Osteocyte (in vitro differentiated cells): ENCODE results near the gene CFL1. TPM values are rescaled to one million over a fixed set of nuclear protein-coding genes. Genes with fewer than 3 reads are reported as not detected.
A peak's percentile ranks its signal among the peaks of the same experiment; 100 is the strongest.
"Not testable (repeated sequence)": the region's sequence is repeated elsewhere in the genome, so short reads cannot be mapped to it uniquely, and the experiment has no call there.

Experiments
- DNase-seq: peaks from one replicate; pipeline ENCODE4 v3.0.0; 2021; ENCODE audit warnings: mixed read lengths; ENCODE audit not compliant: unreplicated experiment; ENCODE audit errors: extremely low spot score
- H3K27ac Mint-ChIP-seq: one replicate; pipeline ENCODE4 v1.8.0; 2021; ENCODE audit warnings: mild to moderate bottlenecking, mixed read lengths; ENCODE audit not compliant: unreplicated experiment
- H3K27me3 Mint-ChIP-seq: one replicate; pipeline ENCODE4 v1.8.0; 2021; ENCODE audit warnings: mixed read lengths; ENCODE audit not compliant: unreplicated experiment
- H3K36me3 Mint-ChIP-seq: one replicate; pipeline ENCODE4 v1.8.0; 2021; ENCODE audit warnings: mixed read lengths; ENCODE audit not compliant: unreplicated experiment
- H3K4me1 Mint-ChIP-seq: one replicate; pipeline ENCODE4 v1.8.0; 2021; ENCODE audit warnings: mixed read lengths; ENCODE audit not compliant: unreplicated experiment
- H3K4me3 Mint-ChIP-seq: one replicate; pipeline ENCODE4 v1.8.0; 2021; ENCODE audit warnings: mild to moderate bottlenecking, moderate library complexity, mixed read lengths; ENCODE audit not compliant: unreplicated experiment
- H3K9me3 Mint-ChIP-seq: one replicate; pipeline ENCODE4 v1.8.0; 2021; ENCODE audit warnings: mixed read lengths; ENCODE audit not compliant: unreplicated experiment
- CTCF ChIP-seq: fragments of 200-600 bp; sonication (generic); IDR thresholded peaks from 2 replicates; pipeline ENCODE4 v1.5.0; 2021; ENCODE audit warnings: antibody characterized with exemption, mild to moderate bottlenecking, moderate library complexity
- total RNA-seq: library from RNA; stranded (reverse); gene quantifications from 2 replicates; pipeline ENCODE4 v1.2.1, GENCODE V29; 2021

CFL1 gene
- total RNA-seq, 1 donor from 2014 or later, result 946 TPM

DNA sequence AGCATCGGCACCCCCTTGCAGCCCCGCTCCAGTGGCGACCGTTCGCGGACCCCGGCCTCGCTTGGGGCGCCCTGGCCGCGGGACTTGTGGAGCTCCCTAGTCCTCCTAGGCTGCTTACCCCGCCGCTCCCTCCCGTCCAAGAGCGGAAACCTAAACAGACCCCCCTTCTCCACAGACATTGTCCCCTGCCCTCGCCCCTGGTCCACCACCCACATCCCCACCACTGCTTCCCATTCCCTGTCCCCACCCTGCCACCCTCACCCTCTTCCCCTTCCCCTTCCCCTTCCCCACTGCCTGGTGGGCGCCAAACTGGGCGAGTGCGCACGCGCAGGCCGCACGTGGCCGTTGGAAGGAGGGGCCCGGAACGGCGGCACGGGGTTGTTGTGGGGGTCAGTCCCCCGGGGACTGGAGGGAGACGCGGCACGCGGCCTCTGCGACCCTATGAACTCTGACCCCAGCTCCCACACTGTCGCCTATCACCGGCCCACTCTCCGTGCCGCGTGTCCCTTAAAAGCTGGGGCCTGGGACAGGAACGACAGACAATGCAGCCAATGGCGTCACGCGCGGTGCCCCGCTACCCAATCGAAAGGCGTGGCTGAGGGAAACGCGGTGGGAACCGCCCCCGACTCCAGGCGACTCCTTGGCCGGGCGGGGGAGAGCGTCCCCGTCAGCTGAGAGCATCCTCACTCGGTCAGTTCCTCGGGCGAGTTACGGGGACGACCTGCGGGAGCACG is 24.5 kb downstream of the CFL1 start, which contains the start of gene SNX32:
Gene SNX32 (plus strand): TSS at position 667 of the 734 bp plus-strand sequence. CDS start 103 bp downstream, outside the sequence.
- H3K9me3 Mint-ChIP-seq, result no peaks in the 10 kb centered on the region
- DNase-seq, result peak; percentile 98
- peaks cover 22% of the 10 kb centered on the region for H3K27me3 Mint-ChIP-seq
- H3K4me1 Mint-ChIP-seq, result peaks cover 6% of the 10 kb centered on the region
- H3K36me3 Mint-ChIP-seq, result peaks cover 3% of the 10 kb centered on the region
- peak within 1 kb of the TSS; percentile 3 for H3K27ac Mint-ChIP-seq
- no peak within 1 kb of the TSS for H3K4me3 Mint-ChIP-seq
- no peak for TF ChIP-seq CTCF

DNA sequence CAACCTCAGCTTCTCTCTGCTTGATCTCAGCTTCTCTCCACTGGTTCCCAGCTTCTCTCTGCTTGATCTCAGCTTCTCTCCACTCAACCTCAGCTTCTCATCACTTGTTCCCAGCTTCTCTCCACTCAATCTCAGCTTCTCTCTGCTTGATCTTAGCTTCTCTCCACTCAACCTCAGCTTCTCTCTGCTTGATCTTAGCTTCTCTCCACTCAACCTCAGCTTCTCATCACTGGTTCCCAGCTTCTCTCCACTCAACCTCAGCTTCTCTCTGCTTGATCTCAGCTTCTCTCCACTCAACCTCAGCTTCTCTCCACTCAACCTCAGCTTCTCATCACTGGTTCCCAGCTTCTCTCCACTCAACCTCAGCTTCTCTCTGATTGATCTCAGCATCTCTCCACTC is 25.7 kb downstream of the CFL1 start:
- H3K27ac Mint-ChIP-seq, DNase-seq: not testable (repeated sequence)

DNA sequence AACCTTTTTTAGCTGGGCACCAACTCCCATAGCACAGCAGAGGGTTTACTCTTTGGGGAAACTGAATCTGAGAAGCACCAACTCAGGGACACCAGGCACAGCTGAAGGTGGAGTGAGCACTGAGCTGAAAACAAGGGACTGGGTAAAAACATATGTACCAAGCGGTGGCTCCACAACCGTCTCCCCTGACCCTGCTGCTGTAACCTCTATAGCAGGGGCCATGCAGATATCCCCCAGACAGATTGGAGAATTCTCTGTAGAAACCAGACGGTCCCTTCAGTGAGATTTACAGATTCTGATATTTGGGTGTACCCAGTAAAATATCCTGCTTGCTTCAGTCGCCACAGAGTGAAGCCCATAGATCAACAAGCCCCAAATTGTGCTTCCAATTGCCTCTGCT is 28.5 kb downstream of the CFL1 start:
- H3K27ac Mint-ChIP-seq, result no peak overlapping the region
- no peaks in the 10 kb centered on the region for H3K36me3 Mint-ChIP-seq
- H3K4me3 Mint-ChIP-seq, result no peak overlapping the region
- no peaks in the 10 kb centered on the region for H3K9me3 Mint-ChIP-seq
- no peak for TF ChIP-seq CTCF
- peaks cover 22% of the 10 kb centered on the region for H3K27me3 Mint-ChIP-seq
- DNase-seq, result no peak
- peaks cover 5% of the 10 kb centered on the region for H3K4me1 Mint-ChIP-seq

More for the DNA sequence above, 25.7 kb downstream of the CFL1 start:
- H3K36me3 Mint-ChIP-seq, H3K4me1 Mint-ChIP-seq, H3K9me3 Mint-ChIP-seq, H3K4me3 Mint-ChIP-seq: not testable (repeated sequence)
- peaks cover 22% of the 10 kb centered on the region for H3K27me3 Mint-ChIP-seq

- H3K4me3 Mint-ChIP-seq, result no peak overlapping the region
- no peak for DNase-seq
- H3K9me3 Mint-ChIP-seq, result no peaks in the 10 kb centered on the region
- no peak overlapping the region for H3K27ac Mint-ChIP-seq
- H3K4me1 Mint-ChIP-seq, result no peaks in the 10 kb centered on the region
- no peak for TF ChIP-seq CTCF
- no peaks in the 10 kb centered on the region for H3K36me3 Mint-ChIP-seq
- H3K27me3 Mint-ChIP-seq, result peaks cover 14% of the 10 kb centered on the region
These were observed 30.8 kb downstream of the CFL1 start for GRCh38 chr11:65826984-65827735.

GRCh38 chr11:65822776-65823528 is 35.0 kb downstream of the CFL1 start:
- H3K36me3 Mint-ChIP-seq, result no peaks in the 10 kb centered on the region
- DNase-seq, result no peak
- H3K9me3 Mint-ChIP-seq, result no peaks in the 10 kb centered on the region
- no peak overlapping the region for H3K27ac Mint-ChIP-seq
- no peak for TF ChIP-seq CTCF
- H3K4me1 Mint-ChIP-seq, result no peaks in the 10 kb centered on the region
- no peaks in the 10 kb centered on the region for H3K27me3 Mint-ChIP-seq
- H3K4me3 Mint-ChIP-seq, result no peak overlapping the region
